Measurements from ENCODE around the gene JAML.

Gene JAML

GRCh38 chr11:118167906-118168305 is 56.9 kb downstream of the JAML start:
- DNase-seq (ENCODE audit: low read depth), result no peak

- DNase-seq (ENCODE audit: low read depth), result no peak
Measured at GRCh38 chr11:118167253-118167652, 57.6 kb downstream of the JAML start.

GRCh38 chr11:118166641-118167040 is 58.2 kb downstream of the JAML start:
- DNase-seq (ENCODE audit: low read depth), result no peak

GRCh38 chr11:118164885-118165284 is 59.9 kb downstream of the JAML start:
- DNase-seq (ENCODE audit: low read depth), result no peak

GRCh38 chr11:118163494-118163893 is 61.3 kb downstream of the JAML start:
- DNase-seq (ENCODE audit: low read depth), result no peak

GRCh38 chr11:118162846-118163245 is 62.0 kb downstream of the JAML start:
- DNase-seq (ENCODE audit: low read depth), result no peak

GRCh38 chr11:118161786-118162185 is 63.0 kb downstream of the JAML start:
- no peak for DNase-seq (ENCODE audit: low read depth)

GRCh38 chr11:118157186-118157895 is 67.5 kb downstream of the JAML start:
- no peak for DNase-seq (ENCODE audit: low read depth)

- no peak for DNase-seq (ENCODE audit: low read depth)
Measured at GRCh38 chr11:118156531-118157185, 68.2 kb downstream of the JAML start.

- no peak for DNase-seq (ENCODE audit: low read depth)
Measured at GRCh38 chr11:118155776-118156530, 68.9 kb downstream of the JAML start.

GRCh38 chr11:118154641-118155040 is 70.2 kb downstream of the JAML start:
- no peak for DNase-seq (ENCODE audit: low read depth)

- no peak for DNase-seq (ENCODE audit: low read depth)
Measured at GRCh38 chr11:118153976-118154375, 70.8 kb downstream of the JAML start.

- DNase-seq (ENCODE audit: low read depth), result no peak
Measured at GRCh38 chr11:118153516-118153915, 71.3 kb downstream of the JAML start.

GRCh38 chr11:118152552-118153471 is 72.0 kb downstream of the JAML start, which contains the start of gene SCN4B:
Gene SCN4B, minus strand, starts transcription at chr11:118152823. Its CDS starts 150 bp downstream, at chr11:118152673.
- DNase-seq (ENCODE audit: low read depth), result peak; percentile 43

- DNase-seq (ENCODE audit: low read depth), result no peak
Measured at GRCh38 chr11:118152020-118152551, 72.7 kb downstream of the JAML start.

GRCh38 chr11:118151431-118151830 is 73.4 kb downstream of the JAML start:
- peak; percentile 8 for DNase-seq (ENCODE audit: low read depth)

GRCh38 chr11:118149493-118149892 is 75.3 kb downstream of the JAML start:
- DNase-seq (ENCODE audit: low read depth), result no peak

GRCh38 chr11:118148856-118149255 is 76.0 kb downstream of the JAML start:
- DNase-seq (ENCODE audit: low read depth), result no peak

- DNase-seq (ENCODE audit: low read depth), result no peak
Measured at GRCh38 chr11:118148240-118148639, 76.6 kb downstream of the JAML start.

- DNase-seq (ENCODE audit: low read depth), result no peak
Measured at GRCh38 chr11:118147502-118147901, 77.3 kb downstream of the JAML start.

- no peak for DNase-seq (ENCODE audit: low read depth)
Measured at GRCh38 chr11:118146554-118146953, 78.3 kb downstream of the JAML start.
